HTERT RPE-1 (cell line): Measurements from ENCODE around the gene BTG1.

Experiments used
- in situ Hi-C: fragments of 300-500 bp; cut with MboI; formaldehyde crosslinking; loops from 4 replicates; pipeline ENCODE4 v1.14.3; 2020; ENCODE audit warnings: low sequenced_read_pairs

BTG1 gene

GRCh38 chr12:92145731-92146496 lies at the start of gene BTG1:
Gene BTG1 (minus strand): TSS chr12:92145846. CDS start chr12:92145535, 311 bp downstream.
- in situ Hi-C loops = no loop called here

- in situ Hi-C loops = no loop called here
Measured at GRCh38 chr12:92194561-92194960, 48.9 kb upstream of the BTG1 start.

GRCh38 chr12:92193846-92194245 lies 48.2 kb upstream of the BTG1 start:
- in situ Hi-C loops = no loop called here

GRCh38 chr12:92193063-92193462 lies 47.4 kb upstream of the BTG1 start:
- in situ Hi-C loops = no loop called here

- in situ Hi-C loops = no loop called here
Measured at GRCh38 chr12:92192360-92192759, 46.7 kb upstream of the BTG1 start.

- in situ Hi-C loops = no loop called here
Measured at GRCh38 chr12:92191061-92191460, 45.4 kb upstream of the BTG1 start.

GRCh38 chr12:92188517-92189188 lies 43.0 kb upstream of the BTG1 start:
- in situ Hi-C loops = no loop called here

- in situ Hi-C loops = no loop called here
Measured at GRCh38 chr12:92186038-92186470, 40.4 kb upstream of the BTG1 start.

- in situ Hi-C loops = no loop called here
Measured at GRCh38 chr12:92185052-92185451, 39.4 kb upstream of the BTG1 start.

- in situ Hi-C loops = no loop called here
Measured at GRCh38 chr12:92183575-92183974, 37.9 kb upstream of the BTG1 start.

- in situ Hi-C loops = no loop called here
Measured at GRCh38 chr12:92178340-92178739, 32.7 kb upstream of the BTG1 start.

GRCh38 chr12:92176646-92177045 lies 31.0 kb upstream of the BTG1 start:
- in situ Hi-C loops = no loop called here

GRCh38 chr12:92175961-92176360 lies 30.3 kb upstream of the BTG1 start:
- in situ Hi-C loops = no loop called here

GRCh38 chr12:92170050-92170449 lies 24.4 kb upstream of the BTG1 start:
- in situ Hi-C loops = no loop called here

- in situ Hi-C loops = no loop called here
Measured at GRCh38 chr12:92167075-92167474, 21.4 kb upstream of the BTG1 start.

- in situ Hi-C loops = no loop called here
Measured at GRCh38 chr12:92164712-92165111, 19.1 kb upstream of the BTG1 start.

GRCh38 chr12:92162079-92162478 lies 16.4 kb upstream of the BTG1 start:
- in situ Hi-C loops = no loop called here

GRCh38 chr12:92158796-92159439 lies 13.3 kb upstream of the BTG1 start:
- in situ Hi-C loops = no loop called here

GRCh38 chr12:92156704-92157395 lies 11.2 kb upstream of the BTG1 start:
- in situ Hi-C loops = no loop called here

- in situ Hi-C loops = no loop called here
Measured at GRCh38 chr12:92156139-92156538, 10.5 kb upstream of the BTG1 start.

GRCh38 chr12:92155733-92156132 lies 10.1 kb upstream of the BTG1 start:
- in situ Hi-C loops = no loop called here
